Tibial nerve (tissue), 4 donors: Measurements from ENCODE around the gene OSGEPL1. TPM values are rescaled to one million over a fixed set of nuclear protein-coding genes. Genes with fewer than 3 reads are reported as not detected.

Source experiments
- DNase-seq, 2 donors: peaks; one replicate each; pipeline ENCODE4 v3.0.0-alpha.2; 2019; ENCODE audit warnings: low spot score in 2 of 2
- H3K27ac ChIP-seq, 4 donors: fragments of 200-600 bp; sonication (generic) in 3 of 4; one replicate each; pipeline ENCODE4 v1.5.1; 2017 to 2019; ENCODE audit warnings: mild to moderate bottlenecking in 1 of 4
- H3K27me3 ChIP-seq, 2 donors: fragments of 200-600 bp; sonication (generic) in 1 of 2; one replicate each; pipeline versions ENCODE4 v1.5.1 to v1.6.0; 2017 to 2019
- H3K36me3 ChIP-seq, 3 donors: fragments of 200-600 bp; sonication (generic); one replicate each; pipeline ENCODE4 v1.5.1; 2018 to 2019
- H3K4me1 ChIP-seq, 4 donors: fragments of 200-600 bp; sonication (generic) in 3 of 4; one replicate each; pipeline ENCODE4 v1.5.1; 2017 to 2019
- H3K4me3 ChIP-seq, 4 donors: fragments of 200-600 bp; sonication (generic) in 3 of 4; one replicate each; pipeline ENCODE4 v1.5.1; 2017 to 2019; ENCODE audit warnings: mild to moderate bottlenecking in 1 of 4, moderate library complexity in 1 of 4
- H3K9me3 ChIP-seq, 4 donors: fragments of 200-600 bp; sonication (generic) in 3 of 4; one replicate each; pipeline ENCODE4 v1.5.1; 2017 to 2019
- CTCF ChIP-seq, 5 experiments: fragments of 200-600 bp in 3 of 5; fragments of 450-650 bp in 2 of 5; sonication (generic) in 3 of 5; IDR thresholded peaks; one replicate each; pipeline ENCODE4 v1.5.1; 2016 to 2019; ENCODE audit warnings: antibody characterized with exemption in 5 of 5, mild to moderate bottlenecking in 3 of 5, moderate library complexity in 2 of 5
- EP300 ChIP-seq, 2 donors: sonication (generic); formaldehyde crosslinking; IDR thresholded peaks; one replicate each; pipeline ENCODE4 v1.6.1; 2017; ENCODE audit warnings: antibody characterized with exemption in 2 of 2, mild to moderate bottlenecking in 1 of 2
- POLR2A ChIP-seq, 2 donors: fragments of 450-650 bp; IDR thresholded peaks; one replicate each; pipeline ENCODE4 v1.6.1; 2017; ENCODE audit warnings: antibody characterized with exemption in 2 of 2, mild to moderate bottlenecking in 2 of 2, moderate library complexity in 2 of 2
- WGBS, 2 donors: methylation state at CpG; one replicate each; pipeline ENCODE4 v1.1.5; 2018; 5-methylcytosine and 5-hydroxymethylcytosine counted together
- total RNA-seq, 4 donors: library from RNA; depleted of rRNA; stranded (reverse); fragments of >200 nt; gene quantifications; one replicate each; pipeline ENCODE4 v1.1.0, GENCODE V29; 2016

The OSGEPL1 gene
- total RNA-seq, 4 donors from 2014 or later, result 8.4 to 26.4 (median 11.8) TPM

GRCh38 chr2:189783927-189784867 is 21.6 kb upstream of the OSGEPL1 start, which contains the start of the genes ORMDL1 and PMS1:
ORMDL1 (minus strand) TSS chr2:189784339; CDS start chr2:189782595, 1,744 bp downstream.
PMS1 (plus strand) TSS chr2:189784450; CDS start chr2:189791810, 7,360 bp downstream.
- peaks cover 0 to 16% (median 3%) of the 10 kb centered on the region in 3 donors for H3K36me3 ChIP-seq
- WGBS, 2 donors, result 0% methylated on average over 18 to 48 of the region's 96 CpGs
- peaks cover 0 to 46% (median 17%) of the 10 kb centered on the region in 4 donors for H3K4me1 ChIP-seq

GRCh38 chr2:189783451-189783926 is 20.9 kb upstream of the OSGEPL1 start:
- Histone ChIP-seq H3K4me1 (peaks cover 0 to 46% (median 17%) of the 10 kb centered on the region in 4 donors), H3K36me3 (peaks cover 0 to 23% (median 4%) of the 10 kb centered on the region in 3 donors), H3K27ac (peak overlapping the region; percentile 87 to 98 (median 94)), H3K27me3 (no peaks in the 10 kb centered on the region), H3K9me3 (no peaks in the 10 kb centered on the region), H3K4me3 (peak overlapping the region; percentile 57 to 94 (median 84))
- no peak for DNase-seq
- WGBS, 2 donors, result 0 to 2% methylated on average over 12 to 17 of the region's 17 CpGs
- TF ChIP-seq CTCF (IDR thresholded peaks at IDR 0.05) (no peak), POLR2A (IDR thresholded peaks at IDR 0.05) (no peak), EP300 (IDR thresholded peaks at IDR 0.05) (no peak)

More at GRCh38 chr2:189783927-189784867, 21.6 kb upstream of the OSGEPL1 start, which contains the start of the genes ORMDL1 and PMS1:
- Histone ChIP-seq H3K27ac (peak within 1 kb of the TSS; percentile 87 to 98 (median 94)), H3K9me3 (no peaks in the 10 kb centered on the region), H3K27me3 (no peaks in the 10 kb centered on the region), H3K4me3 (peak within 1 kb of the TSS; percentile 57 to 94 (median 84))
- peak in 2 of 5 experiments; percentile 16 to 50 for TF ChIP-seq CTCF (IDR thresholded peaks at IDR 0.05)
- peak; percentile 74 to 96 for TF ChIP-seq EP300 (IDR thresholded peaks at IDR 0.05)
- TF ChIP-seq POLR2A (IDR thresholded peaks at IDR 0.05), result peak; percentile 37 to 88
- peak; percentile 89 for DNase-seq

- Histone ChIP-seq H3K9me3 (no peaks in the 10 kb centered on the region), H3K27ac (peak overlapping the region in 2 of 4 donors; percentile 93 to 98), H3K4me3 (peak overlapping the region in 1 of 4 donors; percentile 94), H3K4me1 (peaks cover 0 to 46% (median 17%) of the 10 kb centered on the region in 4 donors), H3K27me3 (no peaks in the 10 kb centered on the region), H3K36me3 (peaks cover 0 to 35% (median 7%) of the 10 kb centered on the region in 3 donors)
- DNase-seq, result no peak
- TF ChIP-seq POLR2A (IDR thresholded peaks at IDR 0.05) (no peak), CTCF (IDR thresholded peaks at IDR 0.05) (no peak), EP300 (IDR thresholded peaks at IDR 0.05) (peak in 1 of 2 donors; percentile 32)
- WGBS, 2 donors, result 62 to 74% methylated on average over 4 of the region's 4 CpGs
Measured at GRCh38 chr2:189782221-189782671, 19.7 kb upstream of the OSGEPL1 start.

GRCh38 chr2:189772212-189772611 is 9.6 kb upstream of the OSGEPL1 start:
- H3K4me3 ChIP-seq, result no peak overlapping the region
- no peak for DNase-seq
- TF ChIP-seq CTCF (IDR thresholded peaks at IDR 0.05), result no peak
- TF ChIP-seq EP300 (IDR thresholded peaks at IDR 0.05), result no peak
- TF ChIP-seq POLR2A (IDR thresholded peaks at IDR 0.05), result no peak
- peaks cover 0 to 81% (median 7%) of the 10 kb centered on the region in 3 donors for H3K36me3 ChIP-seq
- no peaks in the 10 kb centered on the region for H3K4me1 ChIP-seq
- no peaks in the 10 kb centered on the region for H3K27me3 ChIP-seq
- H3K27ac ChIP-seq, result no peak overlapping the region
- WGBS, 2 donors, result 88 to 97% methylated on average over 1 of the region's 1 CpG
- H3K9me3 ChIP-seq, result no peaks in the 10 kb centered on the region
